ENCODE results near the gene TPRA1.
"Not testable (repeated sequence)": the region's sequence is repeated elsewhere in the genome, so short reads cannot be mapped to it uniquely, and the experiment has no call there.

Gene TPRA1

DNA sequence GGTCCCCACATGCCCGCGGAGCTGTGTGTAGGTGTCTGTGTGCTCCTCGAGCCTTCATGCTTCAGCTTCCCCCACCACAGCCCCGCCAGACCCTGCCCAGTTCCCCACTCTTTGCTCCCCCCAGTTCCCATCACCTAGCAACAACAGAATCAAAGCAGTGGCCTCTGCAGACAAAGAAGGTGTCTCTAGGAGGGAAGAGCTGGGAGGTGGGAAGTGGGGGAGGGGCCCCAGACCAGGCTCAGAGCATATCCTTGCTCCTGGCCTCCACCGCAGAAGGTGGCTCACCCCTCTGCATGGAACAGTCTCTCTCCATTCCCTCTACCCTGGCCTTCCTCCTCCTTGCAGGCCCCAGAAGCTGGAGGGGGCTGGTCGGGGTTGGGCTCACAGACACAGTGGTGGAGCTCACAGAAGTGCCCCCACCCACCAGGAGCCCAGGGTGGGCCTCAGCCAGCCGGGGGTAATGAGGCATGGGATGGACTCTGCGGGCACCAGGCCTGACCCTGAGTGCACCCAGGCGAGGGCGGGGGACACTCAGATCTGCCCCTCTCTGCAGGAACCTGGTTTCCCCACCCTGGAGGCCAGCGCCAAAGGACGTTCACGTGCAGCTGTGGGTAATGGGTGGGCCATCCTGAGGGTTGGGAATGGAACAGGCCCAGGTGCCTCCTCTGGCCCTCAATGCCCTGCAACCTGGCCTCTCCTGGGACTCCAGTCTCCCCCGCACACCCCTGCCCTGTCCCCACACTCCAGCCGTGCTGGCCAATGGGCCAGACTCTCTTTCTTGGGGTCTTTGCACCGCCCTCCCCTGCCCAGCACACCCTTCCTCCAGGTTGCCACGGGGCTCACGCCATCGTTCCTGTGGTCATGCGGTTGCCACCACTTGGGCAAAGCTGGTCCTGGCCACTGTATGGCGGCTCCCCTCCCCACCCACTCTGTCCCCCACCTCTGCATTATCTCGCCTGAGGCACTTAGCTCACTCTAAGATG is 53.4 kb downstream of the TPRA1 start:
- DNase-seq (ENCODE audit: low spot score) = no peak

- DNase-seq (ENCODE audit: low spot score) = no peak
These were observed 54.4 kb downstream of the TPRA1 start for GRCh38 chr3:127535901-127536829.

GRCh38 chr3:127535106-127535785 is 55.3 kb downstream of the TPRA1 start:
- DNase-seq (ENCODE audit: low spot score) = no peak

GRCh38 chr3:127534564-127534963 is 56.0 kb downstream of the TPRA1 start:
- no peak for DNase-seq (ENCODE audit: low spot score)

DNA sequence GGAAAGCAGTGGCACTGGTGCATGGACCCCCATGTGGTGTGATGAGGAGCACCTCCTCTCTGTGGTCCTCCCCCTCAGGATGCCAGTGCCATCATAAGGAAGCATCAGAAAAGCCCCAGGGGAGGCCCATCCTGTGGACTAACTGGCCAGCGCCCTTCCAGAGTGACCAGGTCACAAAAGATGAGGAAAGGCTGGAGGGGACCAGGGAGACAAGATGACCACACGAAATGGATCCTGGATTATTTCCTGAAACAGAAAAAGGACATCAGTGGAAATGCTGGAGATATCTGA is 56.4 kb downstream of the TPRA1 start:
- no peak for DNase-seq (ENCODE audit: low spot score)

- no peak for DNase-seq (ENCODE audit: low spot score)
These were observed 57.9 kb downstream of the TPRA1 start for GRCh38 chr3:127532561-127533203.

DNA sequence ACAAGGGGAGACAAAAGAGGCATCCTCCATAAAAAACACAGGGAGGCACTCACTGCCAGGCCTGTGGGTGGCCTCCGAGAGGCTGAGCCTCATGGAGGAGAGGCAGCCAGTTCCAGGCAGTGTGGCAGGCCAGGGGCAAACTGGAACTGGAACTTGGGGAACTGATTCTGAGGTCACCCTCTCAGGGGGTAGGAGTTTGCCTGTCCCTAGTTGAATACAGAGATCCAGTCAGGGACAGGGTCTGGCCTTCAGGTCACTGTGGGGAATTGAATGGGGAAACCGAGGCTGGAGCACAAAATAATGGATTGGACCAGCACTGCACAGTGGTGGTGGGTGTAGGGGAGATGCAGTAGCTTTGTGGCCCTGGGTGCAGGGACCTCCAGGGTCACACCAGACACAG is 58.7 kb downstream of the TPRA1 start:
- DNase-seq (ENCODE audit: low spot score) = no peak

- DNase-seq (ENCODE audit: low spot score) = not testable (repeated sequence)
These were observed 59.7 kb downstream of the TPRA1 start for GRCh38 chr3:127530863-127531262.

GRCh38 chr3:127529346-127530188 is 61.0 kb downstream of the TPRA1 start:
- DNase-seq (ENCODE audit: low spot score) = no peak

DNA sequence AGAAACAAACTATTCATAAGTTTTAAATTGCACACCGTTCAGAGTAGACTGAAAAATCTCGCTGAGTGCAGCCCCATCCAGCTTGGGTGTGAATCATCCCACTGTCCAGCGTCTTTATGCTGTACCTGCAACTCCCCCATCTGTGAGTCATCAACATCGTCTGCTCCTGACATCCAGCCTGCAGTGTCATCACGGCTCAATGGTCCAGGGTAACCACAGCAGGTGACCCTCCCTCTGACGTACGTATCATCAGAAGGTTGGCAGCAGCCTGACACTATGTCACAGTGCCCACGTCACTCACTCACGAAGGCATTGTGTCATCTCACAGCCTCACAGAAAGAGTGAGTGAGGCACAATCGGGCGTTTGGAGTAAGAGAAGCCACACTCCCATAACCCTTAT is 65.2 kb downstream of the TPRA1 start:
- no peak for DNase-seq (ENCODE audit: low spot score)

DNA sequence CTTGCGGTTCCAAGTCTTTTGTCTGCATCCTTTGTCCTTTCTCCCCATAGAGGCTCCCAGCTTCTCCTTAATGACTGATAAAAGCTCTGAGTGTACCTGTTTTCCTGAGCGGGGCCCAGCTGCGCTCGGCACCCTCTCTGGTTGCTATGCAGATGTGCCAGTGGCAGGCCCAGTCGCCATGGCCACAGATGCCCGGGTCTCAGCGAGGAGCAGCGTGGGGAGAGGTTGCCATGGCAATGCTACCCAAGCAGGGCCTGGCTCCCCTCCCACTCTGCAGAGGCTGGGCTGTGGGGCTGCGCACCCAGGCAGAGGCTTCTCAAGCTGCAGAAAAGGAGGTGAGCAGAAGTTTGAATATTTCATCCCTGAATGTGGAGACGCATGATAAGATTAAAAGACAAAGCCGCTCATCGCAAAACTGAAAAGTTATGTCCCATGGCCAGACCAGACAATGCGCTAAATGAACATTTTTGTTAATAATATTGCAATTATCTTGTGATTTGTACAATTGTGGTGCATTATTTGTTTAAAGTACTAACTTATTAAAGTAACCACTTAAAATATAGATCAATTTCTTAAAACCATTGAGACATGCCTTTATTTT is 66.1 kb downstream of the TPRA1 start:
- no peak for DNase-seq (ENCODE audit: low spot score)
